Measurements from ENCODE around the gene NLRC5. TPM values are rescaled to one million over a fixed set of nuclear protein-coding genes. Genes with fewer than 3 reads are reported as not detected.

Gene NLRC5
- total RNA-seq, 1 donor: 52.1 TPM

DNA sequence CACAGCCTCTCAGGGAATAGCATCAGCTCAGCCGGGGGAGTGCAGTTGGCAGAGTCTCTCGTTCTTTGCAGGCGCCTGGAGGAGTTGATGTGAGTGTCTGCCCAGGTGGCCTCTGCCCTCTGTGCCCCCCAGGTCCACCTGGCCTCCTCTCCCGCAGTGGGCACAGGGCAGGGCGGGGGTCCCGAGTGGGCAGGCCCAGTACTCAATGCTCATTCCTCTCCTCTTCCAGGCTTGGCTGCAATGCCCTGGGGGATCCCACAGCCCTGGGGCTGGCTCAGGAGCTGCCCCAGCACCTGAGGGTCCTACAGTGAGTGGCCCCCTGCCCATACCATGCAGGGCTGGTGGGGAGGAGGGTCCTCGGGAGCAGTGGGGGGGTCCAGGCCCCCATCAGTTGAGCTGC, 88.4 kb downstream of the NLRC5 start:
- TF ChIP-seq, protein P1, sequence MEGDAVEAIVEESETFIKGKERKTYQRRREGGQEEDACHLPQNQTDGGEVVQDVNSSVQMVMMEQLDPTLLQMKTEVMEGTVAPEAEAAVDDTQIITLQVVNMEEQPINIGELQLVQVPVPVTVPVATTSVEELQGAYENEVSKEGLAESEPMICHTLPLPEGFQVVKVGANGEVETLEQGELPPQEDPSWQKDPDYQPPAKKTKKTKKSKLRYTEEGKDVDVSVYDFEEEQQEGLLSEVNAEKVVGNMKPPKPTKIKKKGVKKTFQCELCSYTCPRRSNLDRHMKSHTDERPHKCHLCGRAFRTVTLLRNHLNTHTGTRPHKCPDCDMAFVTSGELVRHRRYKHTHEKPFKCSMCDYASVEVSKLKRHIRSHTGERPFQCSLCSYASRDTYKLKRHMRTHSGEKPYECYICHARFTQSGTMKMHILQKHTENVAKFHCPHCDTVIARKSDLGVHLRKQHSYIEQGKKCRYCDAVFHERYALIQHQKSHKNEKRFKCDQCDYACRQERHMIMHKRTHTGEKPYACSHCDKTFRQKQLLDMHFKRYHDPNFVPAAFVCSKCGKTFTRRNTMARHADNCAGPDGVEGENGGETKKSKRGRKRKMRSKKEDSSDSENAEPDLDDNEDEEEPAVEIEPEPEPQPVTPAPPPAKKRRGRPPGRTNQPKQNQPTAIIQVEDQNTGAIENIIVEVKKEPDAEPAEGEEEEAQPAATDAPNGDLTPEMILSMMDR (IDR thresholded peaks at IDR 0.05; ENCODE audit: extremely low read depth, low read depth, low read length): no peak
- Histone ChIP-seq H4K20me1 (ENCODE audit: insufficient read depth, low read length) (no peaks in the 10 kb centered on the region), H3K4me2 (ENCODE audit: insufficient read depth, low read length) (no peak overlapping the region), H3K4me3 (ENCODE audit: insufficient read depth, low read length) (no peak overlapping the region), H2AFZ (ENCODE audit: low read length) (no peak overlapping the region), H3K4me1 (ENCODE audit: insufficient read depth, low read length) (no peaks in the 10 kb centered on the region), H3K27ac (ENCODE audit: low read depth, low read length) (no peak overlapping the region), H3K27me3 (ENCODE audit: insufficient read depth, low read length) (no peaks in the 10 kb centered on the region), H3K9me3 (ENCODE audit: low read depth, low read length) (no peaks in the 10 kb centered on the region), H3K36me3 (ENCODE audit: insufficient read depth, low read length) (peaks cover 39% of the 10 kb centered on the region), H3K79me2 (ENCODE audit: insufficient read depth, low read length) (no peaks in the 10 kb centered on the region)
- peak; percentile 74 for DNase-seq (ENCODE audit: insufficient read length, low spot score, missing footprints)

DNA sequence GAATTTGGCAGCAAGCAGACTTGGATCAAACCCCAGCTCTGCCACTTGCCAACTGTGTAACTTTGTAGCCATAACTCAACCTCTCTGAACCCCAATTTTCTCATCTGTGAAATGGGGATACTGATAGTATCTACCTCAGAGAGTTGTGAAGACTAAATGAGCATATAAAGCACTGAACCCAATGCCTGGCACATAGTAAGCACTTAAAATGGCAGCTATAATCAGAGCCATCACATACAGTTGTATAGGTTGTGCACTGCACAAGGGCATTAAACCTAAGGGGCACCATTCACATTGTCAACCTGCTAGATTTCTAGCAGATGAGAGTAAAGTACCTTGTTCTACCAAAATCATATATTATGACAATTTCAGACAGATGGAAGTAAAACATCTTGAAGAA, 92.4 kb downstream of the NLRC5 start:
- DNase-seq (ENCODE audit: insufficient read length, low spot score, missing footprints): peak; percentile 19
- no peak overlapping the region for H3K4me2 ChIP-seq (ENCODE audit: insufficient read depth, low read length)
- H2AFZ ChIP-seq (ENCODE audit: low read length): no peak overlapping the region
- no peaks in the 10 kb centered on the region for H4K20me1 ChIP-seq (ENCODE audit: insufficient read depth, low read length)
- H3K9me3 ChIP-seq (ENCODE audit: low read depth, low read length): no peaks in the 10 kb centered on the region
- TF ChIP-seq, protein P1 (IDR thresholded peaks at IDR 0.05; ENCODE audit: extremely low read depth, low read depth, low read length): no peak
- H3K27ac ChIP-seq (ENCODE audit: low read depth, low read length): no peak overlapping the region
- H3K4me3 ChIP-seq (ENCODE audit: insufficient read depth, low read length): no peak overlapping the region
- H3K27me3 ChIP-seq (ENCODE audit: insufficient read depth, low read length): no peaks in the 10 kb centered on the region
- H3K4me1 ChIP-seq (ENCODE audit: insufficient read depth, low read length): peaks cover 3% of the 10 kb centered on the region
- peaks cover 20% of the 10 kb centered on the region for H3K36me3 ChIP-seq (ENCODE audit: insufficient read depth, low read length)
- H3K79me2 ChIP-seq (ENCODE audit: insufficient read depth, low read length): no peaks in the 10 kb centered on the region

DNA sequence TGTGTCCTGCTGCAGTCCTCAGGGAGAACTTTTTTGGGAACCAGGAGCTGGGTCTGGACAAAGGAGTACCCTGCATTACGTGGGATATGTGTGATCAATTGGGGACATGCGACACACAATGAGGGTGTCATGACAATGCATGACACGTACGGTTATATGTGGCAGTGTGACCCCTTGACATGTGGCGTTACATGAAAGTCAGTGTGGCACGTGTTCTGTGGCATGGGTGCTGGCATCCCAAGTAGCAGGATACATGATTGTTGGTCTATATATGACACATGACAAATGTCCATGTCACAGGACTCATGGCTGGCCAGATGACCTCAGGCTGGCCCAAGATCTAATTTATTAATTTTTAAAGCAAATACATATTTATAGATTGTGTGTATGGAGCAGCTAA, 93.3 kb downstream of the NLRC5 start:
- H4K20me1 ChIP-seq (ENCODE audit: insufficient read depth, low read length): no peaks in the 10 kb centered on the region
- H3K27ac ChIP-seq (ENCODE audit: low read depth, low read length): no peak overlapping the region
- peaks cover 3% of the 10 kb centered on the region for H3K4me1 ChIP-seq (ENCODE audit: insufficient read depth, low read length)
- H3K36me3 ChIP-seq (ENCODE audit: insufficient read depth, low read length): peaks cover 20% of the 10 kb centered on the region
- H3K27me3 ChIP-seq (ENCODE audit: insufficient read depth, low read length): peaks cover 5% of the 10 kb centered on the region
- peak; percentile 59 for DNase-seq (ENCODE audit: insufficient read length, low spot score, missing footprints)
- TF ChIP-seq, protein P1 (IDR thresholded peaks at IDR 0.05; ENCODE audit: extremely low read depth, low read depth, low read length): no peak
- H3K79me2 ChIP-seq (ENCODE audit: insufficient read depth, low read length): no peaks in the 10 kb centered on the region
- H3K4me2 ChIP-seq (ENCODE audit: insufficient read depth, low read length): no peak overlapping the region
- no peaks in the 10 kb centered on the region for H3K9me3 ChIP-seq (ENCODE audit: low read depth, low read length)
- no peak overlapping the region for H3K4me3 ChIP-seq (ENCODE audit: insufficient read depth, low read length)
- no peak overlapping the region for H2AFZ ChIP-seq (ENCODE audit: low read length)

DNA sequence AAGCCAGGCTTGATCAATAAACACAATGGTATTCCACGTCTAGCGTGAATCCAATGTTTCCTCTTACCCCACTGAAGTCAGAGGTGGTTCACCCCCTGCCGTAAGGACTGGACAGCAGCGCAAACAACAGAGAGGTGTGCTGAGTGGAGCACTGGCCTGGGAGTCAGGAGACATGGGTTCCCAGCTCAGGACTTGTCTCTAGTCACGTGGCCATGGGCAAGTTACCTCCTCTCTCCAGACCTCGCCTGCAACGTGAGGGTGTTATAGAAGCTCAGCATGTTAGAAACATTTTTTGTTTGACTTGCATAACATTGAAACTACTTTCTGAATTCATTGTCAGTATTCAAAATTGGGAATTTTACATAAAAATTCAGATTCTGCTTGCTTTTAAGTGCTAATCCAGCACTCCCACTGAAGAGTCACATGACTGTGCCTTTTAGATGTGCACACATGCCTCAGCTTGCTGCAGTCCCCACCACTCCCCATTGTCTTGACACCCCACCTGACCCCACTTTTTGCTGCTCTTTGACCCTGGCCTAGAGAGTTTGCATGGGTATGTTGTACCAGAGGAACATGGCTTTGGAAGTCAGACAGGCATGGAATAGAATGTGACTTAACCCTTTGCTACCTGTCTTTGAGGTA, 94.2 kb downstream of the NLRC5 start:
- H3K4me2 ChIP-seq (ENCODE audit: insufficient read depth, low read length): no peak overlapping the region
- no peaks in the 10 kb centered on the region for H3K9me3 ChIP-seq (ENCODE audit: low read depth, low read length)
- TF ChIP-seq, protein P1 (IDR thresholded peaks at IDR 0.05; ENCODE audit: extremely low read depth, low read depth, low read length): no peak
- no peaks in the 10 kb centered on the region for H3K79me2 ChIP-seq (ENCODE audit: insufficient read depth, low read length)
- H3K4me1 ChIP-seq (ENCODE audit: insufficient read depth, low read length): peaks cover 3% of the 10 kb centered on the region
- no peak overlapping the region for H3K27ac ChIP-seq (ENCODE audit: low read depth, low read length)
- DNase-seq (ENCODE audit: insufficient read length, low spot score, missing footprints): peak; percentile 75
- H3K4me3 ChIP-seq (ENCODE audit: insufficient read depth, low read length): no peak overlapping the region
- H4K20me1 ChIP-seq (ENCODE audit: insufficient read depth, low read length): no peaks in the 10 kb centered on the region
- no peak overlapping the region for H2AFZ ChIP-seq (ENCODE audit: low read length)
- H3K36me3 ChIP-seq (ENCODE audit: insufficient read depth, low read length): peaks cover 20% of the 10 kb centered on the region
- H3K27me3 ChIP-seq (ENCODE audit: insufficient read depth, low read length): peaks cover 5% of the 10 kb centered on the region

Data from osteoblast (primary cell).